GM19193 (cell line): Measurements from ENCODE around the gene TOR1A.

Experiments used
- POLR2A ChIP-seq: IDR thresholded peaks from 4 replicates; pipeline ENCODE4 v1.6.1; 2011; ENCODE audit not compliant: insufficient read depth, insufficient read length; ENCODE audit errors: extremely low read depth

Gene TOR1A

GRCh38 chr9:129781131-129781530, 42.8 kb downstream of the TOR1A start:
- no peak for TF ChIP-seq POLR2A

- no peak for TF ChIP-seq POLR2A
Measured at GRCh38 chr9:129779560-129780190, 44.3 kb downstream of the TOR1A start.

GRCh38 chr9:129778469-129778868, 45.5 kb downstream of the TOR1A start:
- TF ChIP-seq POLR2A, result no peak

GRCh38 chr9:129777769-129778130, 46.2 kb downstream of the TOR1A start:
- TF ChIP-seq POLR2A, result no peak

GRCh38 chr9:129776938-129777768, 46.8 kb downstream of the TOR1A start:
- no peak for TF ChIP-seq POLR2A

- TF ChIP-seq POLR2A, result no peak
Measured at GRCh38 chr9:129776566-129776937, 47.4 kb downstream of the TOR1A start.

- no peak for TF ChIP-seq POLR2A
Measured at GRCh38 chr9:129775448-129775798, 48.5 kb downstream of the TOR1A start.

GRCh38 chr9:129774791-129775447, 49.0 kb downstream of the TOR1A start:
- no peak for TF ChIP-seq POLR2A

- TF ChIP-seq POLR2A, result no peak
Measured at GRCh38 chr9:129773262-129774048, 50.5 kb downstream of the TOR1A start.

- no peak for TF ChIP-seq POLR2A
Measured at GRCh38 chr9:129770741-129771140, 53.2 kb downstream of the TOR1A start.

- TF ChIP-seq POLR2A, result no peak
Measured at GRCh38 chr9:129769669-129770068, 54.3 kb downstream of the TOR1A start.

- no peak for TF ChIP-seq POLR2A
Measured at GRCh38 chr9:129768486-129768885, 55.5 kb downstream of the TOR1A start.

- TF ChIP-seq POLR2A, result no peak
Measured at GRCh38 chr9:129765764-129766317, 58.1 kb downstream of the TOR1A start.

- TF ChIP-seq POLR2A, result no peak
Measured at GRCh38 chr9:129762985-129763926, 60.7 kb downstream of the TOR1A start.
